Liver (tissue), 3 donors: ENCODE measurements around the gene TOMM40L.

Experiments used
- CTCF ChIP-seq: fragments of 150-350 bp; IDR thresholded peaks from 2 replicates; pipeline ENCODE4 v1.5.1; 2017; ENCODE audit warnings: improper control_type of control experiment, low read depth, low read length; ENCODE audit not compliant: missing input control
- EGR1 ChIP-seq, 2 donors: IDR thresholded peaks; 2 replicates each; pipeline ENCODE4 v1.6.1; 2016 to 2018; ENCODE audit warnings: antibody characterized with exemption in 2 of 2, low read depth in 2 of 2
- FOXA1 ChIP-seq: IDR thresholded peaks from 2 replicates; pipeline ENCODE4 v1.6.1; 2016; ENCODE audit warnings: antibody characterized with exemption
- GABPA ChIP-seq, 2 donors: IDR thresholded peaks in 1 of 2; conservative IDR thresholded peaks in 1 of 2; 2 replicates each; pipeline ENCODE4 v1.6.1; 2016; ENCODE audit warnings: antibody characterized with exemption in 2 of 2, mild to moderate bottlenecking in 1 of 2, moderate library complexity in 1 of 2
- HNF4A ChIP-seq, 2 donors: conservative IDR thresholded peaks; 2 replicates each; pipeline ENCODE4 v1.6.1; 2016; ENCODE audit warnings: antibody characterized with exemption in 2 of 2, mild to moderate bottlenecking in 2 of 2
- HNF4G ChIP-seq: IDR thresholded peaks from 2 replicates; pipeline ENCODE4 v1.6.1; 2016; ENCODE audit warnings: antibody characterized with exemption
- MAX ChIP-seq: IDR thresholded peaks from 2 replicates; pipeline ENCODE4 v1.6.1; 2016; ENCODE audit warnings: antibody characterized with exemption
- RAD21 ChIP-seq, 2 donors: IDR thresholded peaks; 2 replicates each; pipeline ENCODE4 v1.6.1; 2016; ENCODE audit warnings: antibody characterized with exemption in 2 of 2, mild to moderate bottlenecking in 2 of 2
- SP1 ChIP-seq: IDR thresholded peaks from 2 replicates; pipeline ENCODE4 v1.6.1; 2018; ENCODE audit warnings: antibody characterized with exemption, mild to moderate bottlenecking
- TAF1 ChIP-seq: conservative IDR thresholded peaks from 2 replicates; pipeline ENCODE4 v1.6.1; 2016; ENCODE audit warnings: antibody characterized with exemption, mild to moderate bottlenecking
- YY1 ChIP-seq: IDR thresholded peaks from 2 replicates; pipeline ENCODE4 v1.6.1; 2016; ENCODE audit warnings: antibody characterized with exemption, mild to moderate bottlenecking
- ZBTB33 ChIP-seq: IDR thresholded peaks from 2 replicates; pipeline ENCODE4 v1.6.1; 2016; ENCODE audit warnings: antibody characterized with exemption
- TF ChIP-seq, protein P1 (sequence below): IDR thresholded peaks from 2 replicates; pipeline ENCODE4 v1.6.1; 2016; ENCODE audit warnings: antibody characterized with exemption, mild to moderate bottlenecking
- TF ChIP-seq, protein P2 (sequence below): IDR thresholded peaks from 2 replicates; pipeline ENCODE4 v1.6.1; 2016; ENCODE audit warnings: antibody characterized with exemption
- donor health status: healthy.
- donor health status: healthy.

DNA sequence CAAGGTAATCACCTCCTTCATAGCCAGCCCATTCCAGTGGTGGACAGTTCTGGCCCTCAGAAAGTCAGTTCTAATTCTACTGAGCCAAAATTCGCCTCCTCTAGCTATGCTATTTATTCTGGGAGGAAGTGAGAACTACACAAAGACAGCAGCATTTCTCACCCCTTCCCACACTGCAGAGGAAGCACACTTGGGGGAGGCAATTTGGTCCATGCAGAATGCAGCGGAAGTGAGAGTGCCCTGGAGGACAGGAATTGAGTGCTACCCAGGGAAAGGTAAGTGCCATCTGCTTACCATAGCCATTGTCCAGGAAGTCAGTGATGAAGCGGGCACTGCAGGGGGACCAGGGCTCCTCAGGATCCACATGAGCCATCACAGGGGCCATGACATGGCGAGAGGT, 30.7 kb upstream of the TOMM40L start:
- no peak for TF ChIP-seq CTCF
- TF ChIP-seq RAD21 (IDR thresholded peaks at IDR 0.05), result no peak
- TF ChIP-seq YY1, result no peak
- no peak for TF ChIP-seq ZBTB33
- no peak for TF ChIP-seq SP1
- no peak for TF ChIP-seq TAF1
- TF ChIP-seq EGR1 (IDR thresholded peaks at IDR 0.05; ENCODE audit: low read depth in 2 of 2), result no peak
- no peak for TF ChIP-seq FOXA1
- TF ChIP-seq HNF4G, result no peak
- TF ChIP-seq GABPA (IDR thresholded peaks at IDR 0.05 in 1 of 2, conservative IDR thresholded peaks at IDR 0.05 in 1 of 2), result no peak
- TF ChIP-seq, protein P1, sequence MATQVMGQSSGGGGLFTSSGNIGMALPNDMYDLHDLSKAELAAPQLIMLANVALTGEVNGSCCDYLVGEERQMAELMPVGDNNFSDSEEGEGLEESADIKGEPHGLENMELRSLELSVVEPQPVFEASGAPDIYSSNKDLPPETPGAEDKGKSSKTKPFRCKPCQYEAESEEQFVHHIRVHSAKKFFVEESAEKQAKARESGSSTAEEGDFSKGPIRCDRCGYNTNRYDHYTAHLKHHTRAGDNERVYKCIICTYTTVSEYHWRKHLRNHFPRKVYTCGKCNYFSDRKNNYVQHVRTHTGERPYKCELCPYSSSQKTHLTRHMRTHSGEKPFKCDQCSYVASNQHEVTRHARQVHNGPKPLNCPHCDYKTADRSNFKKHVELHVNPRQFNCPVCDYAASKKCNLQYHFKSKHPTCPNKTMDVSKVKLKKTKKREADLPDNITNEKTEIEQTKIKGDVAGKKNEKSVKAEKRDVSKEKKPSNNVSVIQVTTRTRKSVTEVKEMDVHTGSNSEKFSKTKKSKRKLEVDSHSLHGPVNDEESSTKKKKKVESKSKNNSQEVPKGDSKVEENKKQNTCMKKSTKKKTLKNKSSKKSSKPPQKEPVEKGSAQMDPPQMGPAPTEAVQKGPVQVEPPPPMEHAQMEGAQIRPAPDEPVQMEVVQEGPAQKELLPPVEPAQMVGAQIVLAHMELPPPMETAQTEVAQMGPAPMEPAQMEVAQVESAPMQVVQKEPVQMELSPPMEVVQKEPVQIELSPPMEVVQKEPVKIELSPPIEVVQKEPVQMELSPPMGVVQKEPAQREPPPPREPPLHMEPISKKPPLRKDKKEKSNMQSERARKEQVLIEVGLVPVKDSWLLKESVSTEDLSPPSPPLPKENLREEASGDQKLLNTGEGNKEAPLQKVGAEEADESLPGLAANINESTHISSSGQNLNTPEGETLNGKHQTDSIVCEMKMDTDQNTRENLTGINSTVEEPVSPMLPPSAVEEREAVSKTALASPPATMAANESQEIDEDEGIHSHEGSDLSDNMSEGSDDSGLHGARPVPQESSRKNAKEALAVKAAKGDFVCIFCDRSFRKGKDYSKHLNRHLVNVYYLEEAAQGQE, result no peak
- no peak for TF ChIP-seq HNF4A (conservative IDR thresholded peaks at IDR 0.05)
- TF ChIP-seq, protein P2, sequence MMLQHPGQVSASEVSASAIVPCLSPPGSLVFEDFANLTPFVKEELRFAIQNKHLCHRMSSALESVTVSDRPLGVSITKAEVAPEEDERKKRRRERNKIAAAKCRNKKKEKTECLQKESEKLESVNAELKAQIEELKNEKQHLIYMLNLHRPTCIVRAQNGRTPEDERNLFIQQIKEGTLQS, result no peak
- TF ChIP-seq MAX, result no peak
